ENCODE results near the gene WIPI1. TPM values are rescaled to one million over a fixed set of nuclear protein-coding genes. Genes with fewer than 3 reads are reported as not detected.

Gene WIPI1
- total RNA-seq, 1 donor from 2014 or later = 14.1 TPM

GRCh38 chr17:68450391-68450790 is 6.9 kb downstream of the WIPI1 start:
- Mint-ChIP-seq H3K36me3 (ENCODE audit: low read depth) (peaks cover 4% of the 10 kb centered on the region), H3K27me3 (ENCODE audit: low read depth) (no peaks in the 10 kb centered on the region), H3K27ac (ENCODE audit: unreplicated experiment) (no peak overlapping the region), H3K4me1 (no peaks in the 10 kb centered on the region), H3K9me3 (no peaks in the 10 kb centered on the region), H3K4me3 (no peak overlapping the region)
- DNase-seq (ENCODE audit: low read depth, low spot score) = no peak
- TF ChIP-seq CTCF (conservative IDR thresholded peaks at IDR 0.05) = no peak

- Mint-ChIP-seq H3K36me3 (ENCODE audit: low read depth) (peaks cover 4% of the 10 kb centered on the region), H3K9me3 (no peaks in the 10 kb centered on the region), H3K27me3 (ENCODE audit: low read depth) (no peaks in the 10 kb centered on the region), H3K27ac (ENCODE audit: unreplicated experiment) (peak overlapping the region; percentile 67), H3K4me3 (no peak overlapping the region), H3K4me1 (no peaks in the 10 kb centered on the region)
- TF ChIP-seq CTCF (conservative IDR thresholded peaks at IDR 0.05) = no peak
- DNase-seq (ENCODE audit: low read depth, low spot score) = no peak
These were observed 8.1 kb downstream of the WIPI1 start for GRCh38 chr17:68449021-68449739.

- no peaks in the 10 kb centered on the region for H3K4me1 Mint-ChIP-seq
- H3K27ac Mint-ChIP-seq (ENCODE audit: unreplicated experiment) = no peak overlapping the region
- H3K27me3 Mint-ChIP-seq (ENCODE audit: low read depth) = no peaks in the 10 kb centered on the region
- H3K36me3 Mint-ChIP-seq (ENCODE audit: low read depth) = peaks cover 4% of the 10 kb centered on the region
- TF ChIP-seq CTCF (conservative IDR thresholded peaks at IDR 0.05) = no peak
- H3K9me3 Mint-ChIP-seq = no peaks in the 10 kb centered on the region
- no peak for DNase-seq (ENCODE audit: low read depth, low spot score)
- no peak overlapping the region for H3K4me3 Mint-ChIP-seq
These were observed 10.7 kb downstream of the WIPI1 start for GRCh38 chr17:68446626-68447041.

GRCh38 chr17:68445671-68446070 is 11.6 kb downstream of the WIPI1 start:
- Mint-ChIP-seq H3K4me1 (peaks cover 5% of the 10 kb centered on the region), H3K36me3 (ENCODE audit: low read depth) (peaks cover 4% of the 10 kb centered on the region), H3K9me3 (no peaks in the 10 kb centered on the region), H3K27me3 (ENCODE audit: low read depth) (no peaks in the 10 kb centered on the region), H3K4me3 (no peak overlapping the region), H3K27ac (ENCODE audit: unreplicated experiment) (no peak overlapping the region)
- TF ChIP-seq CTCF (conservative IDR thresholded peaks at IDR 0.05) = no peak
- DNase-seq (ENCODE audit: low read depth, low spot score) = no peak

- no peak for DNase-seq (ENCODE audit: low read depth, low spot score)
- H3K27me3 Mint-ChIP-seq (ENCODE audit: low read depth) = no peaks in the 10 kb centered on the region
- no peaks in the 10 kb centered on the region for H3K36me3 Mint-ChIP-seq (ENCODE audit: low read depth)
- H3K9me3 Mint-ChIP-seq = no peaks in the 10 kb centered on the region
- no peak overlapping the region for H3K27ac Mint-ChIP-seq (ENCODE audit: unreplicated experiment)
- no peak overlapping the region for H3K4me3 Mint-ChIP-seq
- H3K4me1 Mint-ChIP-seq = peaks cover 5% of the 10 kb centered on the region
- TF ChIP-seq CTCF (conservative IDR thresholded peaks at IDR 0.05) = no peak
These were observed 13.3 kb downstream of the WIPI1 start for GRCh38 chr17:68443972-68444464.

Data from neural crest cell (in vitro differentiated cells).